Activated CD8-positive, alpha-beta memory T cell treated with anti-CD3 and anti-CD28 coated beads, Interleukin-2, amount 50 U/mL, for 4 hours (primary cell): ENCODE results near the gene UBXN2A.

Experiments used
- DNase-seq: peaks from one replicate; pipeline ENCODE4 v3.0.0-alpha.2; 2020

The UBXN2A gene

DNA sequence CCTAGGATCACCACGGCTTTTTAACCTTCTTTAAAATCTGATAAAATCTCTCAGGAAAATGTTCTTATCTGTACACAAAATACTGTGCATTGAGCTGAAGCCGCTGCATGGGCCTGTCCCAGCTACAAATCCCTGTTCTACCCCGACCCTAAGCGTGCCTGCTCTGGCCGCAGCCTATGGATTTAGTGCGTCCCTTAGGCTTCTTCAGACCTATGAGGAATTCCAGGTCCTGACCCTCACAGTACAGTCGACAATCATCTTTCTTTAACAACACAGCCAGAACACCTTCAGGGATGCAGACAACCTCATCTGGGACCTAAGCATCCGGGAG, 107.4 kb downstream of the UBXN2A start:
- DNase-seq: no peak

DNA sequence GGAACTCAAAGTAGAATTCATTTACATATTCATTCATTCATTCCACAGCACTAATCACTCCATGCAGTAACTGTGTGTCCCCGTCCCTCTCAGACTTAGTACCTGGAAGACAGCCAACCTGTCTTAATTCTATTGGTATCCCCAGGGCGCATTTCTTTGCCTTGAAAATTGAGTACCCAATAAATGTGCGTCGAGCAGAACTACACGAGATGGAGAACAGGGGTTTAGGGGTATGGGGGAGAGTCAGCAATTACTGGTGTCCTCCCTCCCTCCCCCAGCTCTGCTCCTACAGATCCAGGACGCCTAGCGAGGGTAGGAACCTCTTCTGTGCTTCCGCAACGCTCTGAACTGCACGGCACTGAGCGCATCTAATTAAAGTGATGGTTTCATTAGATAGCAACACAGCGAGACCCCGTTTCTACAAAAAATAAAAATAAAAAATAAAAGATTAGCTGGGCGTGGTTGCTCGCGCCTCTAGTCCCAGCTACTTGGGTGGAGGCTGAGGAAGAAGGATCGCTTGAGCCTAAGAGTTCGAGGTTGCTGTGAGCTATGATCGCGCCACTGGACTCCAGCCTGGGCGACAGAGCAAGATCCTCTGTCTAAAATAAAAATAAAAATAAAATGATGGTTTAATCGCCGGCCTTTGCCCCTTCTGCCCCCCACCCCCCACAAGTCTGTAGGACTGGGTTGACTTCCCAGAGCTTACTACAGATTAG, 108.7 kb downstream of the UBXN2A start:
- no peak for DNase-seq

DNA sequence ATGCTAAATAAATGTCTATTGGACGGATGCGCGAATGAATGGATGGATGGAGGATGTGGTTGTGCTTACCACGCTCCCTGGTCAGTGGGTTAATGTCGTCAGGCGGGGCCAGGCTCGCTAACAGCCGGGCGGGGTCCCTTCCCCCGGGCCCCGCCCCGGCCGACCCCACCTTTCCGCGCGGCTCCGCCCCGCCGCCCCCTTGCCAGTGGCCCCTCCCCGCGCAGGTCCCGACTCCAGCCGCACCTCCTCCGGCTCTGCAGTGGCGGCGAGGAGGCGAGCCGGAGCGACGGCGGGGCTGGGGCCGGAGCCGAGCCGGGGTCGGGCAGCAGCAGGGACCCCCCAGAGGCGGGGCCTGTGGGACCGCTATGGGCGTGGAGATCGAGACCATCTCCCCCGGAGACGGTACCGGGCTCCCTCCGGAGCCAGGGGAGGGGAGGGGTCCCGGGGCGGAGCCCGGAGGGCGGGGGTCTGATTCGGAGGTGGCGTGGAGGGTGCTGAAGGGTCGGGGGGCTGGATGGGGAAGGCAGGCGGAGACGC, 109.3 kb downstream of the UBXN2A start, which contains the start of gene FKBP1B:
Gene FKBP1B, plus strand, starts transcription at position 257 of the 537 bp plus-strand sequence. Its CDS starts 109 bp downstream, at position 366.
- peak; percentile 57 for DNase-seq

DNA sequence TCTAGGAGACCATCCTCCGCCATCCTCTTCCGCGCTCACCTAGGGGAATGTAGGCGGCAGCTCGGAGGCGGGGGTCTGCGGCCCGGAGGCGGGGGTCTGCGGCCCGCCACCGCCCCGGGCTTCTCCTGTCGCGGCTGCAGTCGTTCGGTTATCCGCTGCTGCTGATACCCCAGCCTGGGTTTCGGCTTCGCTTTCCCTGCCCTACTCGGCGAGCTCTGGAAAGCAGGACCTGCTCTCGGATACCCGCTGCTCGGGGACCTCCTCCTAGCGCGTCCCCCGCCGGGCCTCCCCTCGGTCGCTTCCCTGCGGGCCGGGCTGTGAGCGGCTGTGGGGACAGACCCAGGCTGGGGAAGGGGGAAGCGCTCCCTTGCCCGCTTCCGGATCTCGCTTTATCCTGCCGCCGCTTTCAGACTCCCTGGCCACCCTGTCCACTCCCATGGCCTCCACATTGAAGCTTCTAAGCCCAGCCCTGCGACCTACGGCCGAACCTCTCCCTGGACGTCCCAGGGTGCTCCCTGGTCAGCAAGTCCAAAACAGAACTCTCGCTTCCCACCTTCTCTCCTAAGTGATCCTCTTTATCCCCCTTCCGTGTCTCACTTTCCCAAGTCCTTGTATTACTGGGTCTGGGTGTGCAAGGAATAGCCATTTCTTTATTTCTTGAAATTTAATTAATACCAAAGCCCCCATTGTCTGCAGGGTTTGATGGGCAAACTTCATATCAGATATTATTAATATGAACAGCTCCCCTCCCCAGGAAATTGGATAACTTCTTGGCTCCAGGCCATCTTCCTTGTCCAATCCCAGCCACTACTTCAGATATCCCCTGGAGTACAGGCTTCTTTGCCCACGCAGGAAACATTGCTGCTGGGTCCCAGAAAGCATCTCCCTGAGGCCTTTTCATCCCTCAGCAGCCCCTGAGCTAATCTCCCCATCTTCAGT, 110.0 kb downstream of the UBXN2A start:
- DNase-seq: peak; percentile 16

DNA sequence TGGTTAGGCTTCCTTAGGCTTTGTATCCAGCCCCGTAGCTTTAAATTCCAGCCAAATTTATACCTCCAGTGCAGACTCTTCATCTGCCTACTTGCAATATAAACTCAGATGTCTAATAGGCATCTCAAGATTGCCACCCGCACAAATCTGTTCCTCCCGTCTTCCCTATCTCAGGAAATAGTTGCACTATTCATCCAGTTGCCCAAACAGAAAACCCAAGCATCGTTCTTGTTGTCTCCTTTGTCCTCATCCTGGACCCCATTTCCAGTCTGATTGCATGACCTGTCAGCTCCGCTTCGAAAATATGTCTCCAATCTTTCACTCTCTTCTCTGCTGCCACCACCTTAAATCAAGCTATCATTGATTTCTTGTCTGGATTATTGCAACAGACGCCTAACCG, 111.6 kb downstream of the UBXN2A start:
- DNase-seq: no peak

DNA sequence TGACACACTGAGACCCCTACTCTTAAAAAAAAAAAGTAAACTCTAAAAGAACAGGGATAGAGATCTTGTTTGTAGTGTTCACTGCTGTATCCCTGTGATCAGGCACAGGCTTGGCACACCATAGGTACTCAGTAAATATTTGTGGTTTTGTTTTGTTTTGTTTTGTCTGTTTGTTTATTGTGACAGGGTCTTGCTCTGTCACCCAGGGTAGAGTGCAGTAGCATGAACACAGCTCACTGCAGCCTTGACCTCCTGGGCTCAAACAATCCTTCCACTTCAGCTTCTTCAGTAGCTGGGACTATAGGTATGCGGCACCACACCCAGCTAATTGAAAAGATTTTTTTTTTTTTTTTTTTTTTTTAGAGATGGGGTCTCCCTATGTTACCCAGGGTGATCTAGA, 112.7 kb downstream of the UBXN2A start:
- no peak for DNase-seq
